OCI-LY3 (cell line): ENCODE data around the gene PDE10A.

Source experiments
- CTCF ChIP-seq: fragments of 200-600, 300-600 bp; sonication (generic); IDR thresholded peaks from 2 replicates; pipeline ENCODE4 v1.5.1; 2014; ENCODE audit warnings: antibody characterized with exemption, low read length, low read depth
- EZH2phosphoT487 ChIP-seq: fragments of 200-600 bp; shearing (Covaris generic); IDR thresholded peaks from 2 replicates; pipeline ENCODE4 v1.6.1; 2018; ENCODE audit warnings: antibody characterized with exemption, mixed run types, low read depth

DNA sequence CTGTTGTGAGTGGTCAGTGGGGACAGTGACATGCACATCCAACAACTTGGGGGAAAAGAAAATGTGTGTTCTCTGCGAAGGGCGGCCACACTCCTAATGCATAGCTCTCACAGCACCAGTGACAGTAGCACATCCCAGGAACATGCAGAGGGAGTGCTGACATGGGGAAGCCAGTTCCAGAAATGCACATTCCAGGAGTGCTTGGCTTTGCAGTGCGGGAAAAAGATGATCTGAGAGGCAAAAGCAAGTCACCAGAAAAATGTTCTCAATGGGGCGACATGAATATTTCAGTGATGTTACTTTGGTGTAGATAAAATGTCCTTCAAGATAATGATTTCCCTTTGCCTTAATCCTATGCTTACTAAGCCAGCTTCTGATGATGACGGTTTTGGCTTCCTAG, 42.9 kb upstream of the PDE10A start:
- TF ChIP-seq CTCF: no peak
- TF ChIP-seq EZH2phosphoT487: no peak
